GM19328 (cell line): Measurements from ENCODE around the gene ALDH18A1.
"Not testable (repeated sequence)": the region's sequence is repeated elsewhere in the genome, so short reads cannot be mapped to it uniquely, and the experiment has no call there.

ENCODE experiments used
- ATAC-seq: cut with Tn5 transposase; IDR thresholded peaks from one replicate; pipeline ENCODE4 v1.9.1; 2021; ENCODE audit warnings: mild to moderate bottlenecking, moderate library complexity; ENCODE audit not compliant: unreplicated experiment

Gene ALDH18A1

DNA sequence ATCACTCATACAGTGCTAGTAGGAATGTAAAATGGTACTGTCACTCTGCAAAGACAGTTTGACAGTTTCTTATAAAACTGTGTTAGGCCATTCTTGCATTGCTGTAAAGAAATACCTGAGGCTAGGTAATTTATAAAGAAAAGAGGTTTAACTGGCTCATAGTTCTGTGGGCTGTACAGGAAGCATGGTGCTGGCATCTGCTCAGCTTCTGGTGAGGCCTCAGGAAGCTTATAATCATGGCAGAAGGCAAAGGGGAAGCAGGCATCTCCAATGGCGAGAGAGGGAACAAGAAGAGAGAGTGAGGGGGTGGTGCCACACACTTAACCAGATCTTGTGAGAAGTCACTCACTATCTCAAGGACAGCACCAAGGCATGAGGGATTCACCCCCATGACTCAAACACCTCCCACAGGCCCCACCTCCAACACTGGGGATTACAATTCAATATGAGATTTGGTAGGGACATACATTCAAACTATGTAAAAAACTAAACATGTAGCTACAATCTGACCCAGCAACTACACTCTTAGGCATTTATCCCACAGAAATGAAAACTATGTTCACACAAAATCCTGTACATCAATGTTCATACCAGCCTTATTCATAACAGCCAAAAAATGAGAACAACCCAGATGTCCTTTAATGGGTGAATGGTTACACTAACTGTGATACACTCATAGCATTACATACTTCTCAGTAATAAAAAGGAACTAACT, 5.0 kb downstream of the ALDH18A1 start:
- ATAC-seq, result no peak

DNA sequence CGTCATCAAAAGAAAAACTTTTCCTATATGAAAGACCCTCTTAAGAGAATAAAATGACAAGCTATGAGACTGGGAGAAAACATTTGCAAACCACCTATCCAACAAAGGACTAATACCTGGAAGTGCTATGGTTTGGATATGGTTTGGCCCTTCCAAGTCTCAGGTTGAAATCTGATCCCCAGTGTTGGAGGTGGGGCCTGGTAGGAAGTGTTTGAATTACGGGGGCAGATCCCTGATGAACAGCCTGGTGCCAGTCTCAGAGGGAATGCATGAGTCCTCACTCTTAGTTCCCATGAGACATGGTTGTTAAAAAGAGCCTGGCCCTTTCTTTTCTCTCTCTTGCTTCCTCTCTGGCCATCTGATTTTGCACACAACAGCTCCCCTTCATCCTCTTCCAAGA, 6.3 kb downstream of the ALDH18A1 start:
- ATAC-seq, result no peak

- no peak for ATAC-seq
Observed at GRCh38 chr10:95648138-95648537, 8.4 kb downstream of the ALDH18A1 start.

DNA sequence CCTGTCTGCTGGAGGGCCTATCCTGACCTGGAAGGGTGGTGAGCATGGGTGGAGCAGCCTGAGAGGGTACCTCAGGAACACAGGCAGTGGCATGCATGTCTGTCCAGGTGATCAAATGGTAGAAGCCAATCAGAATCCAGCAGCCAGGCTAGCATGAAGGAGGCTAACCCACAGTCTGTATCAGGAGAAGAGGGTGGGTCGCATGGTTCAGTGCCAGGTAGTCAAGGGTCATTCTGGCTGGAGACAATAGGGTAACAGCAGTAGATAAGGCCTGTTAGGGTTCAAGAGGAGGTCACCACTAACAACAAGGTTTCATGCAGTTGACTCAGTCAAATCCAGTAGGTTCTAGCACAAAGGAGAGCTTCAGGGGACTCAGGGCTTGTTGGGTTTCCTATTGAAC, 10.4 kb downstream of the ALDH18A1 start:
- ATAC-seq, result no peak

GRCh38 chr10:95644901-95645300, 11.6 kb downstream of the ALDH18A1 start:
- no peak for ATAC-seq

- ATAC-seq, result no peak
Observed at GRCh38 chr10:95640891-95641315, 15.6 kb downstream of the ALDH18A1 start.

GRCh38 chr10:95637911-95638310, 18.6 kb downstream of the ALDH18A1 start:
- no peak for ATAC-seq

DNA sequence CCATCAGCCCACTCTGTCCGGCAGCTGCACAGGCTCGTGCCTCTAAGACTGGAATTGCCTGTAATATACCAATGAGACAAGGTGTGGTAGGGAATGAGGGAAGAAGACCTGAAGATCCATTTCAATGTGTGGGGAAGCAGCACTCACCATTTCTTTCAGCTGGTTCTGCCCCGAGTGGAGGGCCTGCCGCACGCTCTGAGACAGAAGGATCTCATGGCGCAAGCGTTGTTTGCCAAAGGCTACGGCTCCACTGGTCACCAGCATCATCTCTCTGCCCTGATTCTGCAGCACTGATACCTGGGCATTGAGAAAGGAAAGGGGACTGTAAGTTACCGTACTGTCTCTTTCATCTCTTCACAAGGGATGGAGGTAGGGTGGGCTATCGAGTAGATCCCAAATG, 19.4 kb downstream of the ALDH18A1 start:
- ATAC-seq, result no peak

GRCh38 chr10:95635319-95635733, 21.2 kb downstream of the ALDH18A1 start:
- ATAC-seq, result no peak

DNA sequence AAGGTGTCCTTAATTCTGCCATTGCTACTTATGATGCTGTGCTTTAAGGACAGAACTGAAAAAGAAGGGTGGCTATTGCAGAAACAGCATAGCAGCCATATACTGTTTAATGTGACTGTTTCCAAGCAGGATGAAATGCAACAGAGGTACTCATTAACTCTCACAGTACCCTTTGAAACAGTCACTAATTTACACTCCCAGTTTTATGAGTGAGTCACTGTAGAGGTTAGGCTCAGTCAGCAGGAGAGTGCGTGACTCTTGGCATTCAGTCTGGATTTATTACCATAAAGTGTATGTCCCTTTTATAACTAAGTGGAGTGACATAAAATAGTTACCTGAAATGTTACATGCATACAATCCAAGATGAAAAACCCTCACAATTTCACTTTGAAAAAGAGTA, 27.7 kb downstream of the ALDH18A1 start:
- ATAC-seq, result no peak

DNA sequence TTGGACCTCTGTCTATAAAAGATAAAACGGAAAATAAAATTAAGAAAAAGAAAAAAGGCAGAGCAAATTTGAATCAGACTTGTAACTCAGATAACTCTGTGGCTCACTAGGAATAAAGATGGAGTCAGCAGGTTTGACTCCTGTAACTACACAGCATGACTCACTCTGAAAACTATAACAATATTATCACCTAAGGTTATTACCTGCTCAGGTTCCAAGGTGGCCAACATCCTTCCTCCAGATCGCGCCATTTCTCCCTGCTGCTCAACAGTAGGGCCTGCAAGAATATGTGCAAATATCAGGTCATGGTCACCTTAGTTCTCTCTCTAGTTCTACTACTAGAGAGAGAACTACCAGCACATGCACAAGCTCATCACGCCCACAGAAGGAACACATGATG, 30.0 kb downstream of the ALDH18A1 start:
- no peak for ATAC-seq

GRCh38 chr10:95620415-95620814, 36.1 kb downstream of the ALDH18A1 start:
- ATAC-seq, result not testable (repeated sequence)

DNA sequence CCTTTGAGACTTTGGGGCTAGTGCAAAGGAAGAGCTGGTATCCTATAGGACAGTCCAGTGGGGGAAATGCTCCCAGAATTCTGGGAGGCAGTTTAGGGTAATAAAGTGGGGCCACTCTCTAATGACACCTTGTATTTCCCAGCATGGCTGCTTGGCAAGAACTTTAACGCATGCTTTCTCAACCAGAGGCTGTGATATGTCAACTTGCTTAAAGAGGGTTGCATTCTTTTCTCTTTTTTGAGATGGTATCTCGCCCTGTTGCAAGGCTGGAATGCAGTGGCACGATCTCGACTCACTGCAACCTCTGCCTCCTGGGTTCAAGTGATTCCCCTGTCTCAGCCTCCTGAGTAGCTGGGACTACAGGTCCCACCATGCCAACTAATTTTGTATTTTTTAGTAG, 38.4 kb downstream of the ALDH18A1 start:
- no peak for ATAC-seq

DNA sequence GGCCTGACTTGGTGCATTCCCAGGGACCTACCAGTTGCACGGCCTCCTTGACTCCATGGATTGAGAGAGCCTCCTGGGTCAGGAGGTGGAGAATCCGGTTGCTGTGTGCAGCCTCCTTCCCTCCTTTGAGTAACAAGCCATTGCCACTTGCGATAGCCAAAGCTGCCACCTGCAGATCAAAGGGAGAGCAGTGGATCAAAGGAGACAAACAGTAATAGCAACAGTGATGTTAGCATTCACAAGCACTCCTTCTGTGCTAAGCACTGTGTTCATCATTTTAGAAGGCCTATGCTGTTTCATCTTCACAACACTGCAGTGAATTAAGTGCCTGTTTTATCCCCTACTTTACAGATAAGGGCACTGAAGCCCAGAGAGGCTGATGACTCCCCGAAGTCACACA, 40.1 kb downstream of the ALDH18A1 start:
- ATAC-seq, result no peak

DNA sequence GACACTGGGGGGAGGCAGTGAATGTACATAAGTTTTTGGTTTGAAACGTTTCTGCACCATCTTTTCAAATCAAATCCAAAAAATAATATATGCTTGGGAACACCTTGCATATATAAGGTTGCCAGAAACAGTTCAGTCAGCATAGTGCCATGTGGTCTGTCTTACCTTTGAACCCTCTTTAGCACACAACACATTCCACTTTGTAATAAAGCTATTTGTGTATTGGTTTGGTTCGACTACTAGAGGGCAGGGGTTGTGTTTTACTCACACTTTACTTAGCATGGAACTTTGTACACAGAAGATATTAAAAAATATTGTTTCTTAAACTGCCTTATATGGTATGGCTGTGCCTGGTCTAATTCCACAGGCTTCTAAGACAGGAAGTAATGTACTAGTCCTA, 43.2 kb downstream of the ALDH18A1 start:
- ATAC-seq, result no peak

GRCh38 chr10:95610727-95611126, 45.8 kb downstream of the ALDH18A1 start:
- ATAC-seq, result no peak

- ATAC-seq, result no peak
Observed at GRCh38 chr10:95606922-95607321, 49.6 kb downstream of the ALDH18A1 start.

GRCh38 chr10:95605163-95605562, 51.3 kb downstream of the ALDH18A1 start:
- ATAC-seq, result no peak

- no peak for ATAC-seq
Observed at GRCh38 chr10:95604630-95605029, 51.9 kb downstream of the ALDH18A1 start.

GRCh38 chr10:95602382-95602781, 54.1 kb downstream of the ALDH18A1 start:
- ATAC-seq, result no peak

GRCh38 chr10:95601116-95601719, 55.3 kb downstream of the ALDH18A1 start:
- no peak for ATAC-seq

- ATAC-seq, result no peak
Observed at GRCh38 chr10:95600158-95600557, 56.4 kb downstream of the ALDH18A1 start.

GRCh38 chr10:95597788-95598187, 58.7 kb downstream of the ALDH18A1 start:
- ATAC-seq, result no peak
